Measurements from ENCODE around the gene CTNNA3.

The CTNNA3 gene

DNA sequence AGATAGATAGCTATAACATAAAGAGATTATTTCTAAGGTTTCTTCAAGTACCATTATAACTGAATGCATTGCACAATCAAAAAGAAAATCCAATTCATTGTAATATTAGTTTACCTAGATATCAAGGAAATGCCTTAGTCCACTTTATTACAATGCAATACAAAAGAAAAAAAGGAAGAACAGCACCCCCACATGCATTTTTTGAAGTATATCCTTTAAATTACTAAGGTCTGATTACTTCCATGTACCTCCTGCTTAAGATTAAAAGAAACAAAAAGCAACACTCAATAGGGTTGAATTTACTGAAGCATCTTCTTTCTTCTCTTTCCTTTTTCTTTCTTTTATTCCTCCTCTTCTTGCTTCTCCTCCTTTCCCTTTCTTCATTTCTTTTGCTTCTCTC, 1743.9 kb downstream of the CTNNA3 start:
- DNase-seq = no peak

GRCh38 chr10:65950075-65950474, 1745.9 kb downstream of the CTNNA3 start:
- DNase-seq = no peak

- DNase-seq = no peak
Observed at GRCh38 chr10:65949526-65949925, 1746.5 kb downstream of the CTNNA3 start.

DNA sequence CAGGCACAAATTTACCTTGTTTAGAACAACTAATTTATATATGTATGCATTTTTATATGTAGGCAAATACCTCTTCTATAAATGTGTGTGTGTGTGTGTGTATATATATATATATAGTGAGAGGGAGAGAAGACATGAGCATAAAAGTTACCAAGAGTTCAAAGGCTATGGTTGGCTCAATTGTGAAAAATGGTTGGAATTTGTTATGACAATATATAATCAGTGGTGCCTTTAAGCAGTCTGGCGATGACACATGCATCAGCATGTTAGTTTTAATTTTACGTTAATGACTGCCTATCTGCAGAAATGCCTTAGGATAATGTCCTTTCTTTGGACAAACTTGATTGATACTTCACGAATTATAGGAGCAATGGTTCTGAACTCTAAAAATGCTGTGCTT, 1750.9 kb downstream of the CTNNA3 start:
- DNase-seq = no peak

GRCh38 chr10:65943451-65943850, 1752.5 kb downstream of the CTNNA3 start:
- no peak for DNase-seq

DNA sequence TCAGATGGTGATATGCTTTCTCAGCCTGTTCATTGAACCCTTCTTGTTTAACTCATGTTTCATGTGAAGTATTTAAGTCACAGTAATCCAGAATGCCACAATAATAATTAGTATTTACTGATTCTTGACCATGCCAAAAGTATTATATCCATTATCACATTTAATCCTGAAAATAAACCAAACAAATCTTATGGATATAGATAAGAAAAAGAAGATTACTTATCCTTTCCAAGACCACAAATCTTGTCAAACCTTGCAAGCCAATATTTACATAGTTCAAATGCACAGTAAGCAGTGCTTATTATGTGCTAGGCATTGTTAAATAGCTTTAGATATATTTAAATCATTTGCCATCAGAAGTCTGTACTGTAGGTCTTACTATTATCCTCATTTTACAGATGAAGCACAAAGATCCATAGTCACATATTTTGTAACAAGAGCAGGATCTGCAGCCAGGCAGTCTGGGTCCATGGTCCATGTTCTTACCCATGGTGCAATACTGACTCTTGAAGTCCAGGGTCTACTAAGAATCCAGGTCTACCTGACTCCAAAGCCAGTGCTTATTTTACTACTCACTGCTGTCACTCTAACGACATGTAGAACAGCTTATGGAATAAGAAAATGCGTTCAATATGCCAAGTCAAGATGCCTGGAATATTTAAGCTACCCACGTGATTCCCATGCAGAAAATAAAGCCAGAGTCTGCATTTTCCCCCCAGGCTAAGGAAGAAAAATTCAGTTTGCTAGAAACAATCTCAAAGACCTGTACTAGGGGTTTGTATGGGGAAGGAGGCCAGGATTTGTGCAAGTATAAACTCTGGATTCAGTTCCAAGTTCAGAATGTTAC, 1755.0 kb downstream of the CTNNA3 start:
- DNase-seq = no peak

DNA sequence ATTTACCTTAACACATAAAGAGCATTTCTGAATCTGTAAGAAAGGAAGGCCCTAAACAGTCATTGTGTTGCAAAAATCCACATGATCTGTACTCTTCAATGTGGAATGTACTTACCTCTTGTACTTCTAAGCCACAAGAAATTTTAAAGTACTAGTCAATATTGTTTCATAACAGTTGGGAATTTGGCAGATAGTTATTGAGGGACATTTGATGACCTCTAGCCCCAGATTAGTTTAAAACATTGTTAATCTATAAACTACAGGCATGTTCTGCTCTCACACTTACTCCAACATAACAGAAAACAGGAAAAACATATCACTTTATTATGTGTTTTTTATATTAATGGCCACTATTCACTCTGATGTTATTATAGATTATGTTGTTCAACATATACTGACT, 1755.9 kb downstream of the CTNNA3 start:
- DNase-seq = no peak

DNA sequence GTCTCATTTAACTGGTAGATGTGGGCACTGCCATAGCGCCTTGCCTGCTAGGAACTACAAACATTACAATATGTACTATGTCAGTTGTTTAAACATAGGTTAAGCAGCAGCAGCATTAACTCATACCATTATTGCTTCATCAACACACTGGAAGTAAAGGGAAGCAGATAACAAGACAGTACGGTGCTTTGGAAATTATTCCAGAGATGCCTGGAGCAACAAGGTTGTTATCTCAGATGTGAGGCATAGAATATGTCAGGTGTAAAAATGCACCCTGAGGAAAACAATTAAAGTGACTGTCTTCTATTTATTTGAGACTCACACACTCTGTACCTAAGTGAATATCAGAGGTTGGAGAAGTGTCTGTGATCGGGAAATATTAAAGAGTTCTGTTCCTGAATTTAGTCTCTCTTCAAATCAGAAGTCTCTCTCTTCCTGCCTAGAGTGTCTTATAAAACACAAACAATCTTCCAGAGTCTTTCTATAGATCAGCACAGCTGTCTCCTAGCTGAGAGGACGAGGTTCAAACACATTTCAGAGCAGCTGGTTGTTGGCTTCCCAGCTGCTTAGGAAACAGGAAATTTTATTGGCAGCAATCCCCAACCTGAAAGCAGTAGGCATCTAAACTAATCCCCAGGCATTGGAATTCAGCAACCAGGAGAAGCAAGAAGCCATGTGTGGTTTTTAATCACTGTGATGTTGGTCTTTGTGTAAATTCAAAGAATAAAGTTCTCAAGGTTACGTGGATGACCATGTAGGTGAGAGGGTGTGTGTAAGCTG, 1764.5 kb downstream of the CTNNA3 start:
- DNase-seq = no peak

DNA sequence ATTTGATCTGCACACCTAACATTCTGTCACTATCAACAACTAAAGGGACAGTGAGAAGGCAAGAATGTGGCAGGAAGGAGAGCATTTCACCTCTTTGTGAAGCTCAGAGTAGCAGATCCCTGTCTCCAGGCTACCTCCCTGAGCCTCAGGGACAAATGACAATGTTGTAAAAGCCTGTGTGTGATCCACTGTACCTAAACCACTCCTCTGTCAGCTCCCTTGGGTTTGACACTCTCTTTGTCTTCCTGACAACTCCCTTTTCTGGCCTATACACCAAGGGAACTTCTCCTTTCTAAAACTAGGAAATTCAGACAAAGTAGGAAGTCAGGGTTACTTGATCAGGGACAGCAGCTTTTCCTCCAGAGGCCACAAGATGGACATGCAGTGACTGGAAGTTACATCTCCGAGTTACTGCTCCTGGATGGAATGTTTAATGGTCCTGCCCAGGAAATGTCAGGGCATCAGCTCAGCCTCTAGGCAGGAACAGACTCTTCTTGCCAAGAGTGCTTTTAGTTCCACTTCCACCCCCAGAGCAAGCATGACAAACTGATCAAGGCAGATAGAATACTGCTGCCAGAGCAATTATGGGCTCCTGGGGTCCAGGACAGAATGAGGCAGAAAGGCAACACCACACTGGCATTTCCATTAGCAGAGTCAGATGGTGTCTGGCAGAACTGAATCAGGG, 1784.7 kb downstream of the CTNNA3 start:
- no peak for DNase-seq

DNA sequence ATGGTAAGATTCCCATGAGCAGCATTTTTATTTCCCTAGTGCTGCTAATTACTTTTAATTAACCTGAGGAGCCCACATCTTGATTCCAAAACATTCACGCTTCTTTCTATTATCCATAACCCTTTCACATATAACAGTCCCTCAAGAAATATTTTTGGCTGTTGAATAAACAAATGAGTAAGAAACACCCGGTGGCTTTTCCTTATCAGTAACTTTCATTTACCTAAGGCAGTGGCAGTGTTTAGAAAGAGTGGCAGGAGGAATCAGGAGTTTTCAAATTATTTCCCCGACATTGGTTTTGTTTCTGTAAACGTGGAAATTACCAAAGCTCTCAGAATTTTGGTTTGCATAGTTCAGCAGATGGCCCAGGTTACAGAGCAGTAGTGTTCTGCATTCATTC, 1785.8 kb downstream of the CTNNA3 start:
- DNase-seq = no peak

GRCh38 chr10:65907199-65907712, 1788.7 kb downstream of the CTNNA3 start:
- no peak for DNase-seq

GRCh38 chr10:65903620-65904019, 1792.4 kb downstream of the CTNNA3 start:
- no peak for DNase-seq

GRCh38 chr10:65900271-65900670, 1795.7 kb downstream of the CTNNA3 start:
- DNase-seq = no peak

DNA sequence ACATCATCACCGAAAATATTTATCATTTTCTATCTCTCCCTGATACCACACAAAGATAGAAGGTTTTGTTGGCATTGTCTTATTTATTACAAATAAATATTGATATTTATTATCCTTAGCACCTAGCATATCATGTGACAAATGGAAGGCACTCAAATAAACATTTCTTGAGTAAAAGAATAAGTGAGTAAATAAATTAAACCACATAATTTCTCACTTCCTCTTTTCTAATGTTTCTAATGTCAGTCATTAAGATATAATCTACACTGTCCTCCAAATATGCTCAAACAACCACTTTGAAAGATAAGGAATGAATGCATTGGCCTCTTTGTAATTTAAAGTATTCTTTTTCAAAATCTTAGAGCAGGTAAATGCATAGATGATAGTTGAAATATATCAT, 1797.9 kb downstream of the CTNNA3 start:
- DNase-seq = no peak

DNA sequence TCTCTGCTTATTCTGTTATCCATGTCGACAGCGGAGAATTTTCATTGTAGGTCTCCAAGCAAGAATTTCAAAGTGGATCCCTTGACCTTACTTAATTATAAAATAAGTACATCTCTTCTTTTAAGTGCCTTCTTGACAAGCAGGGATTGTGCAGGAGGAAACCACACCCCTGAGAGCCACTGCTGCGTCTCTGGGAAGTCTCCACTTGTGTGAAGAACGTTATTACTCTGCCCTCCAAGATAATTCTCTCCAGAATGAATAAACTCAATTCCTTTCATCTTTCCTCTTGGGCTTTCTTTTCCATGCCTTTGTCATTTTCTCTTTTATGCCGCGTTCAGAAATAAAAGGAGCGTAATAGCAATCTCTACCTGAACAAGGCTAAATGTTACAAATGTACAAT, 1801.0 kb downstream of the CTNNA3 start:
- no peak for DNase-seq

GRCh38 chr10:65894379-65894778, 1801.6 kb downstream of the CTNNA3 start:
- DNase-seq = no peak

DNA sequence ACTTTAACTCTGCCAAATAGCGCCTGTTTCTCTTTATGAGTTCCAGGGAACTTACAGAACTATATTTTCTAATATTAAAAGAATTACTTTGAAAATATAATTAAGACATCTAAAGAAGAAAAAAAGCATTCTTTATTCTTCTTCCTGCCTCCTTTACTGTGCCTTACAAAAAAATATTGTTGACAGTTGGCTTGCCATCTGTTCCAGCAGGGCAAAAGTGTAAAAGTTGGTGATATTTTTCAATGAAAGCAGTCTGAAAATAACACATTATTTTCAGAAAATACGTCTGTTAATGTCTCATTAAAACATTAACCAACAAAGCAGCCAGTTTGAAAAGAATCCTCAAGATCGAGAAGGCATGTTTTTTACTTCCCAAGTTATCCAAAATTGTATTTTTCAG, 1802.3 kb downstream of the CTNNA3 start:
- DNase-seq = no peak

DNA sequence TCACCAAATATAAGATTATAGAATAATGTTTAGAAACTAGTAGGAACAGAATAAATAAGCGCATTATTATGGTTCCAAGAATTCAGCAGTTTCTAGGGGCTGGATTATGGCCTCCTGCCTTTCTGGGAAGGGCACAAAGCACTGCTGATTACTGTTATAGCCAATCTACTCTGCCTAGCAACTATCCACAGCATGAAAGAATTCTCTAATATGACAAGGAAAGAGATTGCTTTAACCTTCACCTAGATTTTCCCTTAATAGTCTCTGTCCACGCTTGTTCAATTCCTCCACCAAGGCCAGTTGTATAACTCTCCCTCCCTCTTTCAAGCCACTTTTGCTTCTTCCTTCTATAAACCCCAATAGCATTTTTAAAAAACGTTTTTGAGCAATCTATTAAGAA, 1803.7 kb downstream of the CTNNA3 start:
- DNase-seq = no peak

- no peak for DNase-seq
Observed at GRCh38 chr10:65891073-65891981, 1804.7 kb downstream of the CTNNA3 start.

DNA sequence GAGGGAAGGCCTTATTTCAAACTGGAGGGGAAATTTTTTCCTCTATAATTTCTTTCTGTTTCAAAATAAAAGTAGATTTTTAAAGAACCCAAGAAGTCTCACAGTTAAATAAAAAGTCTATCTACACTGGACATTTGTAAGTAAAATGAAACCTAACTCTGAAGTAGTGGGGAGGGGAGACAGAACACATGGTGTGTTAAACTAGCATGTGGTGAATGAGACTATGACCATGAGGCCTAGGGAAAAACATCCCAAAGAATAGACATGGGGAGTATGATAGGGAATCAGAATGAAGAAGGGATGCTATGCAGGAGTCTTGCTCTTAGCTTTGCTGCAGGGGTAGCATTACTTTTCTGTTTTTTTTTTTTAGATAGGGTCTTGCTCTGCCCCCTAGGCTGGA, 1831.5 kb downstream of the CTNNA3 start:
- no peak for DNase-seq

DNA sequence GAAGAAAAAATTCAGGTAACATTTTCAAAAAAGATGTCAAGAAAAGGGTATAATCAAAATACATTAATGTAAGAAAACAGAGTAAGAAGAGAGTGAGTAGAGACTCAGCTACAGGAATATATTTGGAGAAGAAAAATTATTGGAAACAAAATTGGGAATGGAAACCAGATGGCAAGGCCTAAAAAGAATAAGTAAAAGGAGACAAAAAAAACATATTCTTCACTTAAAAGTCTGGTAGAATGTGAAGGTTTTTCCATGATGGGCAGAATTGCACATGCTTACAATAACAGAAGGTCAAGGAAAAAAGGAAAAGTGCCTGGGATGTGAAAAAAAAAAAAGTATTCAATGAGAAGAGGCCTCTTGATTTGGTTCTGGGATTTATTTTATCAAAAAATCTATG, 1832.0 kb downstream of the CTNNA3 start:
- no peak for DNase-seq

Data from DMS79 (cell line).